ENCODE results near the gene TEN1.
A peak's percentile ranks its signal among the peaks of the same experiment; 100 is the strongest.

DNA sequence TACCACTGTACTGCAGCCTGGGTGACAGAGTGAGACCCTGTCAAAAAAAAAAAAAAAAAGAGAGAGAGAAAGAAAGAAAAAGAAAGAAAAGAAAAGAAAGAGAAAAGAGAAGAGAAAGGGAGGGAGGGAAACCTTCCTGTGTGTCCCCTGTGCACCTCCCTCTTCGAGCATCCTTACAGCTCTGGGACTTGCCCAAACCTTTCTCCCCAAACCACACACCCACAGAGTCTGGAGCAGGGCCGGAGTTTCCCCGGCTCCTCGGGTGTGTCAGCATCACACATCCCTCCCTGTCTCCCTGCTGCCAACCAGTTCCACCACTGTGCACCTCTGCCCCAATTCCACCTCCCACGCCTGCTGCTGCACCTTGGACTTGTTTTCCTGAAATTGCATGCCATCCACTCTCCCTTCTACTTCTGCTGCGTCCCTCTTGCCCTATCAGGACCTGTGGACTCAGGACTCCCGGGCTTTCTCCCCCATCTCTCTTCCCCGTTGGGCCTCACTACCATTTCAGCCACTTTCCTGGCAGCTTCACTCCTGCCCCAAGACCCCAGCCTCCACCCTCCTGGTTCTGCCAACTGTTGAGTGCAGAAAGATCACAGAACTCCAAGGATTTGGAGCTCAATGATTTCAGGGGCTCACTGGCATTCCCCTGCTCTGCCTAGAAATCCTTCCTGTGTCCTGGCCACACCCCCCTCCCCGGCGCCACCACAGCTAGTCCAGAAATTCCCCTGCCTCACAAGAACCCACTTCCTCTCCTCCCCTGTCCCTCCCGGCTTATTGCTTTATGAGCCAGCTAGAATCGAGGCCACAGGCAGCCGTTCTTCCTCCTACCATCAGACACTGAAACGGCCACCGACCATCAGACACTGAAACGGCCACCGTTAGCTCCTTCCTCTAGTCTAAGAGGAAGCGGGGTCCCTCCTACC is 17.9 kb downstream of the TEN1 start:
- TF ChIP-seq TAF1 (IDR thresholded peaks at IDR 0.05; ENCODE audit: borderline replicate concordance, insufficient read depth, low read length) (no peak), POLR2AphosphoS5 (IDR thresholded peaks at IDR 0.05; ENCODE audit: low read depth, low read length) (no peak), SIN3A (IDR thresholded peaks at IDR 0.05; ENCODE audit: borderline replicate concordance, insufficient read depth, low read length) (no peak; the same call in 1 of the 2 replicates)
- TF ChIP-seq, protein P1, sequence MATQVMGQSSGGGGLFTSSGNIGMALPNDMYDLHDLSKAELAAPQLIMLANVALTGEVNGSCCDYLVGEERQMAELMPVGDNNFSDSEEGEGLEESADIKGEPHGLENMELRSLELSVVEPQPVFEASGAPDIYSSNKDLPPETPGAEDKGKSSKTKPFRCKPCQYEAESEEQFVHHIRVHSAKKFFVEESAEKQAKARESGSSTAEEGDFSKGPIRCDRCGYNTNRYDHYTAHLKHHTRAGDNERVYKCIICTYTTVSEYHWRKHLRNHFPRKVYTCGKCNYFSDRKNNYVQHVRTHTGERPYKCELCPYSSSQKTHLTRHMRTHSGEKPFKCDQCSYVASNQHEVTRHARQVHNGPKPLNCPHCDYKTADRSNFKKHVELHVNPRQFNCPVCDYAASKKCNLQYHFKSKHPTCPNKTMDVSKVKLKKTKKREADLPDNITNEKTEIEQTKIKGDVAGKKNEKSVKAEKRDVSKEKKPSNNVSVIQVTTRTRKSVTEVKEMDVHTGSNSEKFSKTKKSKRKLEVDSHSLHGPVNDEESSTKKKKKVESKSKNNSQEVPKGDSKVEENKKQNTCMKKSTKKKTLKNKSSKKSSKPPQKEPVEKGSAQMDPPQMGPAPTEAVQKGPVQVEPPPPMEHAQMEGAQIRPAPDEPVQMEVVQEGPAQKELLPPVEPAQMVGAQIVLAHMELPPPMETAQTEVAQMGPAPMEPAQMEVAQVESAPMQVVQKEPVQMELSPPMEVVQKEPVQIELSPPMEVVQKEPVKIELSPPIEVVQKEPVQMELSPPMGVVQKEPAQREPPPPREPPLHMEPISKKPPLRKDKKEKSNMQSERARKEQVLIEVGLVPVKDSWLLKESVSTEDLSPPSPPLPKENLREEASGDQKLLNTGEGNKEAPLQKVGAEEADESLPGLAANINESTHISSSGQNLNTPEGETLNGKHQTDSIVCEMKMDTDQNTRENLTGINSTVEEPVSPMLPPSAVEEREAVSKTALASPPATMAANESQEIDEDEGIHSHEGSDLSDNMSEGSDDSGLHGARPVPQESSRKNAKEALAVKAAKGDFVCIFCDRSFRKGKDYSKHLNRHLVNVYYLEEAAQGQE (IDR thresholded peaks at IDR 0.05; ENCODE audit: insufficient read depth in 1 of 2, low read depth in 2 of 2, low read length in 2 of 2) = 0 out of 4 replicates have a peak, but pooled peaks of 1 of the 2 experiments have one; percentile 10

Data from PFSK-1 (cell line).